Esophagus squamous epithelium (tissue), 4 donors: ENCODE measurements around the gene PPP1R3E.

Experiments used
- POLR2A ChIP-seq, 4 donors: fragments of 450-650 bp; IDR thresholded peaks; one replicate each; pipeline ENCODE4 v1.6.1; 2017; ENCODE audit warnings: antibody characterized with exemption in 4 of 4, mild to moderate bottlenecking in 4 of 4, moderate library complexity in 3 of 4
- TF ChIP-seq, protein P1 (sequence below), 6 experiments: fragments of 450-650 bp in 4 of 6; fragments of 200-600 bp in 2 of 6; sonication (generic) in 2 of 6; IDR thresholded peaks; one replicate each; pipeline ENCODE4 v1.5.1; 2016 to 2019; ENCODE audit warnings: antibody characterized with exemption in 6 of 6, mild to moderate bottlenecking in 4 of 6, moderate library complexity in 4 of 6

DNA sequence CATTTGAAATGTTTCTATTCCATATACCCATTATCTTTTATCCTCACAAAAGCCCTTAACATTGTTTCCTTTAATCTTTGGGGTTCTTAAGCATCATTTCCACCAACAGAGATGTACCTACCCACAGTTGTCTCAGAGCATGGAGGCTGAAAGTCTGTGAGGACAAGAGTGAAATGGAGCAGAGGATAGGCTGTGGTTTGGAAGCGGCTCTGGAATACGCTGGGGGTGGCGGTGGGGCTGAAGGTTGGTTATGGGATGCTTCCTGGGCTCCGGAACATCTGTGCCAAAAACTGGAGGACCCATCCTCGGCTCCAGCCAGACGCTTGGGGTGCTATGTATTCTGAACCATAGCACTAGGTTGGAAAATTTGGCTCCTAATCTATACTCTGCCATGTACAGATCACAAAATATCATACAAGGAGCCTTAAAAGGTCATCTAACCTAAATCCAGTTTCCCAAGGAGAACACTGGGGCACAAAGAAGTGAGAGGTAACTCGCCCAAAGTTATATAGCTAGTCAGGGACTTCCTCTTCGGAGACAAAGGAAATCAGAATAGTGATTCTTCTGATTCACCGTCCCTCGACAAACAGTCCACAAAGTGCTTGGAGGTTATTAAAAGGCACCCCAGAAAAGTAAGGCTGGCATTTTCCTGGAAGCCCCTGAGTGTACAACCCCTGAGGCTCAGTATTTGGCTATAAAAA, 2.5 kb downstream of the PPP1R3E start:
- TF ChIP-seq, protein P1, sequence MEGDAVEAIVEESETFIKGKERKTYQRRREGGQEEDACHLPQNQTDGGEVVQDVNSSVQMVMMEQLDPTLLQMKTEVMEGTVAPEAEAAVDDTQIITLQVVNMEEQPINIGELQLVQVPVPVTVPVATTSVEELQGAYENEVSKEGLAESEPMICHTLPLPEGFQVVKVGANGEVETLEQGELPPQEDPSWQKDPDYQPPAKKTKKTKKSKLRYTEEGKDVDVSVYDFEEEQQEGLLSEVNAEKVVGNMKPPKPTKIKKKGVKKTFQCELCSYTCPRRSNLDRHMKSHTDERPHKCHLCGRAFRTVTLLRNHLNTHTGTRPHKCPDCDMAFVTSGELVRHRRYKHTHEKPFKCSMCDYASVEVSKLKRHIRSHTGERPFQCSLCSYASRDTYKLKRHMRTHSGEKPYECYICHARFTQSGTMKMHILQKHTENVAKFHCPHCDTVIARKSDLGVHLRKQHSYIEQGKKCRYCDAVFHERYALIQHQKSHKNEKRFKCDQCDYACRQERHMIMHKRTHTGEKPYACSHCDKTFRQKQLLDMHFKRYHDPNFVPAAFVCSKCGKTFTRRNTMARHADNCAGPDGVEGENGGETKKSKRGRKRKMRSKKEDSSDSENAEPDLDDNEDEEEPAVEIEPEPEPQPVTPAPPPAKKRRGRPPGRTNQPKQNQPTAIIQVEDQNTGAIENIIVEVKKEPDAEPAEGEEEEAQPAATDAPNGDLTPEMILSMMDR (IDR thresholded peaks at IDR 0.05), result no peak
- no peak for TF ChIP-seq POLR2A (IDR thresholded peaks at IDR 0.05)
